IMR-90 (cell line): Measurements from ENCODE around the gene CRLF2. TPM values are rescaled to one million over a fixed set of nuclear protein-coding genes. Genes with fewer than 3 reads are reported as not detected.

Experiments used
- ATAC-seq: fragments of 200-7000 bp; cut with Tn5 transposase; 2 replicates; pipeline ENCODE4 v1.9.1; 2020; ENCODE audit warnings: low read depth, mild to moderate bottlenecking, moderate library complexity
- BruUV-seq: library from RNA; stranded (reverse); fragments of 400-500 nt; replicated peaks from 2 replicates; lab custom pipeline; 2021; lab: Mats Ljungman, UMichigan
- CTCF ChIA-PET: fragments of 300-600 bp; formaldehyde crosslinking; extraction: SDS; loops from one replicate; lab custom pipeline; 2021; ENCODE audit warnings: antibody characterized with exemption; lab: Yijun Ruan, JAX
- POLR2A ChIA-PET: fragments of 300-600 bp; sonication (Branson Sonifier 250); formaldehyde crosslinking; loops from one replicate; lab custom pipeline; 2022; ENCODE audit warnings: antibody characterized with exemption; ENCODE audit not compliant: unreplicated experiment; lab: Charles Lee
- DNase-seq: peaks from one replicate; pipeline ENCODE4 v3.0.0; 2013
- H2AFZ ChIP-seq: replicated peaks from 2 replicates; pipeline ENCODE3; 2013; ENCODE audit warnings: low read length, mild to moderate bottlenecking; ENCODE audit not compliant: poor library complexity
- H2AK5ac ChIP-seq: 2 replicates; pipeline ENCODE4 v1.6.1; 2013; ENCODE audit warnings: low read depth, low read length, inconsistent platforms
- H2AK9ac ChIP-seq: replicated peaks from 2 replicates; pipeline ENCODE3; 2013; ENCODE audit warnings: mild to moderate bottlenecking, low read depth, low read length, moderate library complexity; ENCODE audit not compliant: poor library complexity
- H2BK120ac ChIP-seq: 2 replicates; pipeline ENCODE4 v1.6.1; 2013; ENCODE audit warnings: low read depth, low read length, inconsistent platforms
- H2BK15ac ChIP-seq: 3 replicates; pipeline ENCODE4 v1.6.1; 2013; ENCODE audit warnings: low read depth, low read length, inconsistent platforms
- H2BK20ac ChIP-seq: 2 replicates; pipeline ENCODE4 v1.6.1; 2013; ENCODE audit warnings: low read depth, mild to moderate bottlenecking, inconsistent platforms, low read length, moderate library complexity
- H2BK5ac ChIP-seq: 2 replicates; pipeline ENCODE4 v1.6.1; 2013; ENCODE audit warnings: mild to moderate bottlenecking, low read depth, low read length, inconsistent platforms; ENCODE audit not compliant: poor library complexity, severe bottlenecking
- H3K14ac ChIP-seq: replicated peaks from 2 replicates; pipeline ENCODE4 v1.6.1; 2013; ENCODE audit warnings: low read depth, low read length, inconsistent platforms
- H3K18ac ChIP-seq: 2 replicates; pipeline ENCODE4 v1.6.1; 2013; ENCODE audit warnings: low read depth, low read length, control low read depth
- H3K23ac ChIP-seq: 2 replicates; pipeline ENCODE4 v1.6.1; 2013; ENCODE audit warnings: low read depth, low read length, inconsistent platforms
- H3K27ac ChIP-seq: 2 replicates; pipeline ENCODE4 v1.5.1; 2013; ENCODE audit warnings: mild to moderate bottlenecking, control low read depth, low read length; ENCODE audit not compliant: insufficient read depth
- H3K27me3 ChIP-seq: 2 replicates; pipeline ENCODE4 v1.6.1; 2013; ENCODE audit warnings: low read length; ENCODE audit not compliant: control insufficient read depth, insufficient read depth
- H3K36me3 ChIP-seq: 2 replicates; pipeline ENCODE4 v1.6.1; 2013; ENCODE audit warnings: low read length, mixed read lengths; ENCODE audit not compliant: control insufficient read depth, insufficient read depth
- H3K4ac ChIP-seq: 2 replicates; pipeline ENCODE4 v1.6.1; 2013; ENCODE audit warnings: low read depth, low read length, inconsistent platforms
- H3K4me1 ChIP-seq: 2 replicates; pipeline ENCODE4 v1.6.1; 2013; ENCODE audit warnings: low read length, mixed read lengths; ENCODE audit not compliant: control insufficient read depth, insufficient read depth
- H3K4me2 ChIP-seq: 2 replicates; pipeline ENCODE4 v1.6.1; 2013; ENCODE audit warnings: low read depth, mild to moderate bottlenecking, control low read depth, low read length, moderate library complexity
- H3K4me3 ChIP-seq: 2 replicates; pipeline ENCODE4 v1.5.1; 2013; ENCODE audit warnings: low read depth, mild to moderate bottlenecking, control low read depth, low read length, moderate library complexity; ENCODE audit not compliant: insufficient read depth
- H3K56ac ChIP-seq: 2 replicates; pipeline ENCODE4 v1.6.1; 2013; ENCODE audit warnings: low read length, inconsistent platforms; ENCODE audit not compliant: insufficient read depth; ENCODE audit errors: extremely low read depth
- H3K79me1 ChIP-seq, 2 experiments: 2 replicates each; pipeline ENCODE4 v1.6.1; 2013; ENCODE audit warnings: low read length in 2 of 2, inconsistent platforms in 1 of 2, low read depth in 1 of 2
- H3K9ac ChIP-seq: 2 replicates; pipeline ENCODE4 v1.6.1; 2013; ENCODE audit warnings: low read depth, low read length, control low read depth
- H3K9me1 ChIP-seq: 2 replicates; pipeline ENCODE4 v1.6.1; 2013; ENCODE audit warnings: low read length, inconsistent platforms; ENCODE audit not compliant: insufficient read depth
- H3K9me3 ChIP-seq: 2 replicates; pipeline ENCODE4 v1.6.1; 2013; ENCODE audit warnings: low read length; ENCODE audit not compliant: control insufficient read depth, insufficient read depth
- H4K20me1 ChIP-seq: 2 replicates; pipeline ENCODE4 v1.6.1; 2013; ENCODE audit warnings: low read length, inconsistent platforms; ENCODE audit not compliant: insufficient read depth
- H4K5ac ChIP-seq: 2 replicates; pipeline ENCODE4 v1.6.1; 2013; ENCODE audit warnings: mild to moderate bottlenecking, low read depth, low read length, control low read depth
- H4K8ac ChIP-seq, 2 experiments: 2 replicates each; pipeline ENCODE4 v1.6.1; 2013; ENCODE audit warnings: low read depth in 2 of 2, low read length in 2 of 2, control low read depth in 1 of 2, inconsistent platforms in 1 of 2
- H4K91ac ChIP-seq: 2 replicates; pipeline ENCODE4 v1.6.1; 2013; ENCODE audit warnings: low read depth, low read length, inconsistent platforms; ENCODE audit not compliant: insufficient read depth
- CEBPB ChIP-seq: IDR thresholded peaks from 2 replicates; pipeline ENCODE4 v1.6.1; 2012; ENCODE audit warnings: low read depth, low read length, improper control_type of control experiment
- CHD1 ChIP-seq: IDR thresholded peaks from 2 replicates; pipeline ENCODE4 v1.6.1; 2012; ENCODE audit warnings: low read depth, low read length, improper control_type of control experiment
- CTCF ChIP-seq: conservative IDR thresholded peaks from 2 replicates; pipeline ENCODE4 v1.5.1; 2012; ENCODE audit warnings: mild to moderate bottlenecking, low read depth, low read length, improper control_type of control experiment
- NFE2L2 ChIP-seq: fragments of 150-350 bp; IDR thresholded peaks from 2 replicates; pipeline ENCODE4 v1.6.1; 2016; ENCODE audit warnings: low read depth, mild to moderate bottlenecking, low read length
- POLR2A ChIP-seq: IDR thresholded peaks from 2 replicates; pipeline ENCODE4 v1.6.1; 2012; ENCODE audit warnings: mild to moderate bottlenecking, low read depth, low read length
- RFX5 ChIP-seq: IDR thresholded peaks from 2 replicates; pipeline ENCODE4 v1.8.0; 2012; ENCODE audit warnings: low read depth, mild to moderate bottlenecking, low read length, moderate library complexity
- USF2 ChIP-seq: fragments of 150-350 bp; IDR thresholded peaks from 2 replicates; pipeline ENCODE4 v1.6.1; 2017; ENCODE audit warnings: mild to moderate bottlenecking, antibody characterized with exemption, low read length, low read depth
- dilution Hi-C: fragments of 300-500 bp; cut with HindIII; formaldehyde crosslinking; loops from one replicate; pipeline ENCODE4 v1.14.3; 2018; ENCODE audit warnings: low sequenced_read_pairs; ENCODE audit not compliant: unreplicated experiment
- in situ Hi-C: fragments of 300-500 bp; cut with MboI; formaldehyde crosslinking; loops from 3 replicates; pipeline ENCODE4 v1.14.3; 2019; ENCODE audit warnings: low sequenced_read_pairs, inconsistent platforms, mixed read lengths
- intact Hi-C: fragments of 100-400 bp; cut with micrococcal nuclease; formaldehyde crosslinking; loops from 2 replicates; pipeline ENCODE4 v1.10.0; 2022
- polyA plus RNA-seq, 3 experiments: library from polyadenylated mRNA; depleted of rRNA; stranded (reverse); fragments of >200 nt; gene quantifications; 2 replicates each; pipeline ENCODE4 v1.2.3, GENCODE V29; 2012; ENCODE audit warnings: low replicate concordance in 1 of 3
- total RNA-seq: library from RNA; depleted of rRNA; stranded (reverse); fragments of >200 nt; gene quantifications from 2 replicates; pipeline ENCODE4 v1.2.3, GENCODE V29; 2012

Gene CRLF2
- total and polyA plus RNA-seq, 2 of the 4 experiments (the other 2 are of a cell fraction): not detected

GRCh38 chrX:1159548-1159947 is 52.9 kb downstream of the CRLF2 start:
- no peaks in the 10 kb centered on the region for H3K4me1 ChIP-seq
- H3K36me3 ChIP-seq: no peaks in the 10 kb centered on the region
- no peak overlapping the region for H2BK120ac ChIP-seq
- H3K23ac ChIP-seq: no peak overlapping the region
- H2AFZ ChIP-seq: no peak overlapping the region
- H3K4me3 ChIP-seq: no peak overlapping the region
- no peaks in the 10 kb centered on the region for H3K79me1 ChIP-seq
- ATAC-seq (no peak), DNase-seq (no peak)
- H3K56ac ChIP-seq: no peak overlapping the region
- no peak overlapping the region for H3K4me2 ChIP-seq
- no peak overlapping the region for H3K14ac ChIP-seq
- CTCF ChIA-PET: no interaction called here
- H2AK5ac ChIP-seq: no peak overlapping the region
- H3K27ac ChIP-seq: no peak overlapping the region
- no TSS peak for BruUV-seq
- intact Hi-C loops (no loop called here), in situ Hi-C loops (no loop called here), dilution Hi-C loops (no loop called here)
- no peaks in the 10 kb centered on the region for H3K9me1 ChIP-seq
- no peak overlapping the region for H3K9ac ChIP-seq
- H2BK20ac ChIP-seq: no peak overlapping the region
- no peak overlapping the region for H2AK9ac ChIP-seq
- POLR2A ChIA-PET: no interaction called here
- H4K5ac ChIP-seq: no peak overlapping the region
- peaks cover 6% of the 10 kb centered on the region; the same call in 1 of the 2 replicates for H3K9me3 ChIP-seq
- no peaks in the 10 kb centered on the region for H4K20me1 ChIP-seq
- H3K27me3 ChIP-seq: no peaks in the 10 kb centered on the region
- H4K8ac ChIP-seq: no peak overlapping the region
- no peak overlapping the region for H4K91ac ChIP-seq
- H2BK5ac ChIP-seq: no peak overlapping the region
- no peak for TF ChIP-seq CHD1
- TF ChIP-seq CEBPB: no peak
- no peak for TF ChIP-seq POLR2A
- no peak for TF ChIP-seq RFX5
- no peak for TF ChIP-seq CTCF
- no peak for TF ChIP-seq USF2
- no peak for TF ChIP-seq NFE2L2
- no peak overlapping the region for H2BK15ac ChIP-seq
- no peak overlapping the region for H3K18ac ChIP-seq
- no peak overlapping the region for H3K4ac ChIP-seq
